B cell (primary cell): Measurements from ENCODE around the gene HOGA1. TPM values are rescaled to one million over a fixed set of nuclear protein-coding genes. Genes with fewer than 3 reads are reported as not detected.

Experiments
- ATAC-seq: fragments of 200-7000 bp; cut with Tn5 transposase; one replicate; pipeline ENCODE4 v1.10.0; 2021; ENCODE audit warnings: low read depth, mild to moderate bottlenecking, moderate number of reproducible peaks, moderate library complexity
- CTCF ChIA-PET: fragments of 350-600 bp; sonication (Branson Sonifier 250); formaldehyde crosslinking; loops from one replicate; lab custom pipeline; 2021; ENCODE audit warnings: antibody characterized with exemption, inconsistent platforms; lab: Charles Lee
- POLR2A ChIA-PET: fragments of 350-600 bp; sonication (Branson Sonifier 250); formaldehyde crosslinking; loops from one replicate; lab custom pipeline; 2021; ENCODE audit warnings: antibody characterized with exemption; lab: Charles Lee
- DNase-seq: peaks from one replicate; pipeline ENCODE4 v3.0.0; 2013
- H2AFZ ChIP-seq: 2 replicates; pipeline ENCODE4 v1.6.1; 2012; ENCODE audit warnings: mild to moderate bottlenecking, low read depth, low read length; ENCODE audit not compliant: insufficient read depth, poor library complexity, severe bottlenecking
- H3K27ac ChIP-seq, 2 donors: 1 replicate in 1 of 2; 2 replicates in 1 of 2; pipeline ENCODE4 v1.5.1; 2012 to 2013; ENCODE audit warnings: low read length in 2 of 2, mild to moderate bottlenecking in 2 of 2, moderate library complexity in 1 of 2
- H3K27me3 ChIP-seq, 4 experiments: fragments of 200-600 bp in 1 of 4; sonication (generic) in 1 of 4; replicated peaks in 1 of 4; 1 replicate in 2 of 4; 2 replicates in 2 of 4; pipeline versions ENCODE4 v1.6.1 to v1.7.0; 2013 to 2016; ENCODE audit warnings: low read length in 3 of 4, mild to moderate bottlenecking in 2 of 4, mixed read lengths in 1 of 4, moderate library complexity in 1 of 4; ENCODE audit not compliant: insufficient read depth in 4 of 4, control insufficient read depth in 3 of 4; ENCODE audit errors: control extremely low read depth in 1 of 4
- H3K36me3 ChIP-seq, 2 experiments: replicated peaks in 1 of 2; 1 replicate in 1 of 2; 2 replicates in 1 of 2; pipeline versions ENCODE4 v1.6.1 to v1.7.1; 2013; ENCODE audit warnings: low read length in 1 of 2; ENCODE audit not compliant: insufficient read depth in 2 of 2, control insufficient read depth in 1 of 2; ENCODE audit errors: control extremely low read depth in 1 of 2, extremely low read depth in 1 of 2
- H3K4me1 ChIP-seq, 2 donors: fragments of 200-600 bp in 1 of 2; sonication (generic) in 1 of 2; 1 replicate in 1 of 2; 2 replicates in 1 of 2; pipeline versions ENCODE4 v1.5.1 to v1.6.1; 2013 to 2017; ENCODE audit warnings: low read length in 2 of 2; ENCODE audit not compliant: control insufficient read depth in 2 of 2, insufficient read depth in 2 of 2
- H3K4me2 ChIP-seq: replicated peaks from 2 replicates; pipeline ENCODE3; 2012; ENCODE audit warnings: mild to moderate bottlenecking, low read depth, low read length; ENCODE audit not compliant: poor library complexity, severe bottlenecking
- H3K4me3 ChIP-seq, 5 experiments: fragments of 200-600 bp in 1 of 5; sonication (generic) in 1 of 5; 1 replicate in 3 of 5; 2 replicates in 2 of 5; pipeline versions ENCODE4 v1.5.1 to v1.7.0; 2011 to 2016; ENCODE audit warnings: low read length in 4 of 5, mild to moderate bottlenecking in 4 of 5, low read depth in 2 of 5, control low read depth in 1 of 5, moderate library complexity in 1 of 5; ENCODE audit not compliant: insufficient read depth in 1 of 5; ENCODE audit errors: control extremely low read depth in 1 of 5, extremely low read depth in 1 of 5
- H3K79me2 ChIP-seq: fragments of 200-600 bp; sonication (generic); one replicate; pipeline ENCODE4 v1.6.0; 2016; ENCODE audit warnings: low read length; ENCODE audit not compliant: control insufficient read depth, insufficient read depth
- H3K9ac ChIP-seq: fragments of 200-600 bp; sonication (generic); 2 replicates; pipeline ENCODE4 v1.6.1; 2017; ENCODE audit warnings: mild to moderate bottlenecking, low read length, moderate library complexity
- H3K9me3 ChIP-seq, 3 donors: one replicate each; pipeline versions ENCODE4 v1.6.1 to v1.7.1; 2013; ENCODE audit warnings: low read length in 2 of 3; ENCODE audit not compliant: control insufficient read depth in 2 of 3, insufficient read depth in 1 of 3; ENCODE audit errors: control extremely low read depth in 1 of 3
- H4K20me1 ChIP-seq: 2 replicates; pipeline ENCODE4 v1.6.0; 2012; ENCODE audit warnings: mild to moderate bottlenecking, low read length; ENCODE audit not compliant: insufficient read depth, control insufficient read depth, poor library complexity, severe bottlenecking
- H3K27ac Mint-ChIP-seq: one replicate; pipeline ENCODE4 v1.8.0; 2021; ENCODE audit warnings: mixed read lengths
- H3K27me3 Mint-ChIP-seq: one replicate; pipeline ENCODE4 v1.8.0; 2021; ENCODE audit warnings: mixed read lengths
- H3K4me1 Mint-ChIP-seq: one replicate; pipeline ENCODE4 v1.8.0; 2021; ENCODE audit warnings: mixed read lengths
- H3K4me3 Mint-ChIP-seq: one replicate; pipeline ENCODE4 v1.8.0; 2021; ENCODE audit warnings: mixed read lengths
- H3K9me3 Mint-ChIP-seq: one replicate; pipeline ENCODE4 v1.8.0; 2022; ENCODE audit warnings: mixed read lengths; ENCODE audit not compliant: insufficient read depth
- EZH2 ChIP-seq: IDR thresholded peaks from 2 replicates; pipeline ENCODE4 v1.6.1; 2012; ENCODE audit warnings: borderline replicate concordance, low read depth, mild to moderate bottlenecking, moderate library complexity, low read length; ENCODE audit not compliant: insufficient read depth, poor library complexity, severe bottlenecking
- WGBS: methylation state at CpG from one replicate; pipeline ENCODE4 v1.1.5; 2013; ENCODE audit warnings: missing lambda C conversion rate; ENCODE audit not compliant: insufficient coverage; 5-methylcytosine and 5-hydroxymethylcytosine counted together
- intact Hi-C: fragments of 100-400 bp; cut with micrococcal nuclease; formaldehyde crosslinking; loops from one replicate; pipeline ENCODE4 v1.10.0; 2022
- polyA plus RNA-seq: library from polyadenylated mRNA; depleted of rRNA; stranded (reverse); fragments of >200 nt; gene quantifications from 2 replicates; pipeline ENCODE4 v1.2.3, GENCODE V29; 2012
- total RNA-seq, 2 donors: library from RNA; stranded (reverse); fragments of 120-200 nt in 1 of 2; gene quantifications; 1 replicate in 1 of 2; 2 replicates in 1 of 2; pipeline versions ENCODE4 v1.2.3 to v1.2.4, GENCODE V29; 2013 to 2022
- TF ChIP-seq, protein P1 (sequence below): fragments of 200-600 bp; IDR thresholded peaks from one replicate; pipeline ENCODE4 v1.8.0; 2022; ENCODE audit warnings: antibody characterized with exemption, mild to moderate bottlenecking

HOGA1 gene
- total and polyA plus RNA-seq, 2 donors (not counting 1 experiment from before 2014, with no cell fraction given) = not detected

DNA sequence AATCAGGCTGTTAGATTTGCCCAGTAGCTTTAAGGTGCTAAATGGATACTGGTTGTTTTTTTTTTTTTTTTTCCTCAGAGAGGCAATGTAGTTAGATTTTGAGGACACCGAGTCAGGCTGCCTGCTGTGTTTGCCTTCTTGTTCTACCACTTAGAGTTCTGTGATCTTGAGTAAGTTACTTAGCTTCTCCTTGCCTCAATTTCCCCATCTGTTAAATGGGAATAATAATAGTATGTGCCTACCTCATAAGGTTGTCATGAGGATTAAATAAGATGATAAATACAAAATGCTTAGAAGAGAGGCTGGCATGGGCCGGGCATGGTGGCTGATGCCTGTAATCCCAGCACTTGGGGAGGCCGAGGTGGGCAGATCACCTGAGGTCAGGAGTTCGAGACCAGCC lies 34.5 kb downstream of the HOGA1 start:
- H3K9me3 Mint-ChIP-seq = no peaks in the 10 kb centered on the region
- Histone ChIP-seq H3K4me3 (no peak overlapping the region), H3K9me3 (no peaks in the 10 kb centered on the region), H4K20me1 (no peaks in the 10 kb centered on the region), H3K36me3 (no peaks in the 10 kb centered on the region), H3K4me2 (no peak overlapping the region), H3K4me1 (no peaks in the 10 kb centered on the region), H3K27ac (no peak overlapping the region), H3K79me2 (no peaks in the 10 kb centered on the region), H2AFZ (no peak overlapping the region), H3K9ac (no peak overlapping the region), H3K27me3 (peaks cover 0 to 3% (median 0%) of the 10 kb centered on the region in 4 experiments)
- H3K4me1 Mint-ChIP-seq = no peaks in the 10 kb centered on the region
- WGBS = 100% methylated on average over 1 of the region's 4 CpGs
- no peak for TF ChIP-seq EZH2
- TF ChIP-seq, protein P1, sequence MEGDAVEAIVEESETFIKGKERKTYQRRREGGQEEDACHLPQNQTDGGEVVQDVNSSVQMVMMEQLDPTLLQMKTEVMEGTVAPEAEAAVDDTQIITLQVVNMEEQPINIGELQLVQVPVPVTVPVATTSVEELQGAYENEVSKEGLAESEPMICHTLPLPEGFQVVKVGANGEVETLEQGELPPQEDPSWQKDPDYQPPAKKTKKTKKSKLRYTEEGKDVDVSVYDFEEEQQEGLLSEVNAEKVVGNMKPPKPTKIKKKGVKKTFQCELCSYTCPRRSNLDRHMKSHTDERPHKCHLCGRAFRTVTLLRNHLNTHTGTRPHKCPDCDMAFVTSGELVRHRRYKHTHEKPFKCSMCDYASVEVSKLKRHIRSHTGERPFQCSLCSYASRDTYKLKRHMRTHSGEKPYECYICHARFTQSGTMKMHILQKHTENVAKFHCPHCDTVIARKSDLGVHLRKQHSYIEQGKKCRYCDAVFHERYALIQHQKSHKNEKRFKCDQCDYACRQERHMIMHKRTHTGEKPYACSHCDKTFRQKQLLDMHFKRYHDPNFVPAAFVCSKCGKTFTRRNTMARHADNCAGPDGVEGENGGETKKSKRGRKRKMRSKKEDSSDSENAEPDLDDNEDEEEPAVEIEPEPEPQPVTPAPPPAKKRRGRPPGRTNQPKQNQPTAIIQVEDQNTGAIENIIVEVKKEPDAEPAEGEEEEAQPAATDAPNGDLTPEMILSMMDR = no peak
- H3K4me3 Mint-ChIP-seq = no peak overlapping the region
- DNase-seq (no peak), ATAC-seq (no peak)
- intact Hi-C loops = no loop called here
- POLR2A ChIA-PET = interaction anchor here (0.7 kb wide), 1 partner anchor 135 kb away, joined by 5 read pairs; no protein-coding TSS in a partner anchor
- no peaks in the 10 kb centered on the region for H3K27me3 Mint-ChIP-seq
- no peak overlapping the region for H3K27ac Mint-ChIP-seq
- CTCF ChIA-PET = no interaction called here

DNA sequence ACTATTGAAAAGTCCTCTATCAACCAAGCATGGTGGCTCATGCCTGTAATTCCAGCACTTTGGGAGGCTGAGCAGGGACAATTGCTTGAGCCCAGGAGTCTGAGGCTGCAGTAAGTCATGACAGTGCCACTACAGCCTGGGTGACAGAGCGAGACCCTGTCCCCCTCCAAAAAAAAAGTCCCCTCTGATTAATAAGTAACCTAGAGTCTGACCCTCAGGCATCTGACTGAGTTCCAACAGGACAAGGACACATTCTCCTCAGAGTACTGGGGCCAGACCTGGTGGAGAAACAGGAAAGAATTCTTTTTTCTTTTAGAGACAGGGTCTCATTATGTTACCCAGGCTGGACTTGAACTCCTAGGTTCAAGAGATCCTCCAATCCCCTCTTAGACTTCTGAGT lies 39.1 kb downstream of the HOGA1 start:
- intact Hi-C loops = no loop called here
- no peaks in the 10 kb centered on the region for H3K9me3 Mint-ChIP-seq
- Histone ChIP-seq H3K79me2 (no peaks in the 10 kb centered on the region), H3K27ac (no peak overlapping the region), H3K4me2 (no peak overlapping the region), H3K4me1 (no peaks in the 10 kb centered on the region), H3K36me3 (no peaks in the 10 kb centered on the region), H3K9me3 (no peaks in the 10 kb centered on the region), H2AFZ (no peak overlapping the region), H3K9ac (no peak overlapping the region), H4K20me1 (no peaks in the 10 kb centered on the region), H3K4me3 (no peak overlapping the region), H3K27me3 (no peaks in the 10 kb centered on the region)
- POLR2A ChIA-PET = no interaction called here
- no peak overlapping the region for H3K4me3 Mint-ChIP-seq
- no peak overlapping the region for H3K27ac Mint-ChIP-seq
- H3K4me1 Mint-ChIP-seq = no peaks in the 10 kb centered on the region
- no peaks in the 10 kb centered on the region for H3K27me3 Mint-ChIP-seq
- DNase-seq = no peak
- TF ChIP-seq EZH2 = no peak
- TF ChIP-seq, protein P1 = no peak
- no peak for ATAC-seq
- no CpG with 5 or more reads among the region's 1 CpG for WGBS
- CTCF ChIA-PET = no interaction called here
